ENCODE results near the gene SH2D4B. TPM values are rescaled to one million over a fixed set of nuclear protein-coding genes. Genes with fewer than 3 reads are reported as not detected.

The SH2D4B gene
- total and polyA plus RNA-seq, 10 of the 15 experiments (the other 5 are each of a cell fraction or from before 2014, with no cell fraction given) = 0.04 to 0.21 (median 0.13) TPM; not detected in 5

DNA sequence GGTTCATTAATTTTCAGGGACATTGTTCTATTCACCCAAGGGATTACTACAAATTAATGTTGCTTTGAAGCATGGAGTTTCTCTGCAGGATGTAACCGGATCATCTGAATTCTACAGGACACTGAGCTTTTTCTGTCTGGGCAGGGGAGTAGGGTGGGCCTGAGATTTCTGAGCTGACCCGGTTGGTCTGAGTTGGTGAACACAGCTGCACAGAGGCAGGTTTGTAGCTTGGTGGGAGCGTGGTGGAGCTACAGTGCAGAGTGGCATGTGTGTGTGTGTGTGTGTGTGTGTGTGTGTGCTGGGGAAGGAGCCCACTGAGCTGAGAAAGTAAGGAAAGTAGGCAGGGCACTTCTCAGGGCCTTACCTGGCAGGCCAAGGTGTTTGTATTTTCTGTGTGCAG is 62.6 kb downstream of the SH2D4B start:
- no TSS peak for BruUV-seq (replicated peaks)
- Histone ChIP-seq H4K20me1 (ENCODE audit: control insufficient read depth, insufficient read depth) (no peaks in the 10 kb centered on the region), H3K27ac (ENCODE audit: control insufficient read depth, insufficient read depth) (no peak overlapping the region), H3K9ac (ENCODE audit: control insufficient read depth, insufficient read depth, low read length) (no peak overlapping the region), H3K36me3 (ENCODE audit: control insufficient read depth in 2 of 2, insufficient read depth in 2 of 2, low read length in 1 of 2) (no peaks in the 10 kb centered on the region), H2AFZ (ENCODE audit: control insufficient read depth, low read depth, low read length) (no peak overlapping the region), H3K4me1 (ENCODE audit: control insufficient read depth, insufficient read depth, low read length) (peaks cover 17% of the 10 kb centered on the region), H3K4me3 (no peak overlapping the region), H3K27me3 (replicated peaks in 1 of 2; ENCODE audit: control insufficient read depth in 2 of 2, insufficient read depth in 2 of 2, low read length in 1 of 2) (no peaks in the 10 kb centered on the region), H3K9me3 (replicated peaks; ENCODE audit: control insufficient read depth, insufficient read depth, low read length) (no peaks in the 10 kb centered on the region), H3K79me2 (ENCODE audit: control insufficient read depth, insufficient read depth, low read length) (no peaks in the 10 kb centered on the region), H3K4me2 (ENCODE audit: control insufficient read depth, insufficient read depth) (no peak overlapping the region)
- no peak for DNase-seq (ENCODE audit: low read depth, low spot score)
- POLR2A ChIA-PET = interaction anchor here (1.6 kb wide), 2 partner anchors 60 to 64 kb away, joined by 4 to 6 read pairs; no protein-coding TSS in a partner anchor
- intact Hi-C loops (cut with micrococcal nuclease; ENCODE audit: unreplicated experiment) = no loop called here
- SMC1A ChIA-PET (ENCODE audit: uncharacterized antibody, unreplicated experiment) = interaction anchor here (0.7 to 3.8 kb wide), 6 partner anchors 9 to 259 kb away, joined by 3 to 24 read pairs (median 4); no protein-coding TSS in a partner anchor
- ATAC-seq = no peak
- RAD21 ChIA-PET (ENCODE audit: unreplicated experiment) = interaction anchor here (0.7 to 4.1 kb wide), 5 partner anchors 36 to 95 kb away, joined by 3 to 34 read pairs (median 5); no protein-coding TSS in a partner anchor
- TF ChIP-seq ATF2 (IDR thresholded peaks at IDR 0.05; ENCODE audit: low read length) (no peak), RCOR1 (conservative IDR thresholded peaks at IDR 0.05; ENCODE audit: low read depth, low read length) (no peak), STAT1 (conservative IDR thresholded peaks at IDR 0.05) (no peak), ATF3 (IDR thresholded peaks at IDR 0.05; ENCODE audit: borderline replicate concordance, extremely low read depth, low read depth, low read length) (no peak), SIX5 (IDR thresholded peaks at IDR 0.05; ENCODE audit: low read depth, low read length, severe bottlenecking) (no peak), GATAD2B (conservative IDR thresholded peaks at IDR 0.05; ENCODE audit: low read depth) (no peak), TCF12 (IDR thresholded peaks at IDR 0.05; ENCODE audit: low read depth, low read length) (no peak), WRNIP1 (IDR thresholded peaks at IDR 0.05; ENCODE audit: borderline replicate concordance, low read depth, low read length) (no peak), TARDBP (IDR thresholded peaks at IDR 0.05; ENCODE audit: borderline replicate concordance) (no peak), NR2C2 (IDR thresholded peaks at IDR 0.05; ENCODE audit: borderline replicate concordance, control insufficient read depth, insufficient read length, low read depth) (no peak), SPI1 (IDR thresholded peaks at IDR 0.05; ENCODE audit: borderline replicate concordance, insufficient read depth, low read depth, low read length) (no peak)
- in situ Hi-C loops (cut with MboI) = no loop called here
- CTCF ChIA-PET = interaction anchor here (0.8 to 6.2 kb wide), 8 partner anchors 10 to 324 kb away, joined by 3 to 63 read pairs (median 20); no protein-coding TSS in a partner anchor
- 61% methylated on average over 3 of the region's 3 CpGs for WGBS (ENCODE audit: insufficient coverage, insufficient replicate concordance, low lambda C conversion rate, missing lambda C conversion rate)
- FAIRE-seq = no peak
